RKO (cell line): ENCODE measurements around the gene TMED7.

Experiments
- DNase-seq: peaks from one replicate; pipeline ENCODE4 v3.0.0-alpha.2; 2016; ENCODE audit warnings: low spot score

TMED7 gene

DNA sequence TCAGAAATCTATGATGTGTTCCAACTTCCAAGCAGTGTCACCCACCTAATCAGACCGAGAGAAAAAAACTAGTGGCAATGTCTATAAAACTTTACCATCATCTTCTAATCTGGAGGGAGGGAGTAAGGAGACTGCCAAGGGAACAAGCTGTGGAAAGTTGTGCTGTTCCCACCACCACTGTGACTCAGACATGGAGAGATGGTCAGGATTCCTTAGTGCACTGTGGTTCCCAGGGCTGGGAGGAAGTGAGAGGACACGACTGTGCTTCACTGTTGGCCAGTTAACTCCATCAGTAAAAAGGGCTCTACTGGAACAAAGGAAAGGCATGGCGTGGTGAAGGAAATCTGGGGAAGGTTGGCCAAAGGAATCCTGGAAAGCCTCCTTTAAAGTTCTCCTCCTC is 42.4 kb downstream of the TMED7 start:
- peak; percentile 28 for DNase-seq

DNA sequence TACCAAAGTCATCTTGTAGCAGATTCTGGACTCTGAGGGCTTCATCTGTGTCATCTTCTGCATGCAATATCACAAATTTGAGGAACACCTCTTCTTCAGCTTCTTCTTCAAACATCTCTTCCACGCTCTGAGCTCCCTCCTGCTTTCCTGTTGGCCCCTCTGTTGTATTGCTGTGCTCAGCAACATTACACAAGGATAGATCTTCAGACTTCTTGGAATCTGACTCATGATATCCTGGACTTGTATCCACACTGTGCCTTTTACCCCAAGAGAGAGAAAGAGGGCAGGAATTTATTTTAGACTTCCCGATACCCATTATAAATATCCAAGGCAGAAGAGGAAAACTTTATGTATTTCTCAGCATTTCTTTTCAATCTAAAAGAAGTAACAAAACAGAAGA is 44.9 kb downstream of the TMED7 start:
- DNase-seq: no peak

DNA sequence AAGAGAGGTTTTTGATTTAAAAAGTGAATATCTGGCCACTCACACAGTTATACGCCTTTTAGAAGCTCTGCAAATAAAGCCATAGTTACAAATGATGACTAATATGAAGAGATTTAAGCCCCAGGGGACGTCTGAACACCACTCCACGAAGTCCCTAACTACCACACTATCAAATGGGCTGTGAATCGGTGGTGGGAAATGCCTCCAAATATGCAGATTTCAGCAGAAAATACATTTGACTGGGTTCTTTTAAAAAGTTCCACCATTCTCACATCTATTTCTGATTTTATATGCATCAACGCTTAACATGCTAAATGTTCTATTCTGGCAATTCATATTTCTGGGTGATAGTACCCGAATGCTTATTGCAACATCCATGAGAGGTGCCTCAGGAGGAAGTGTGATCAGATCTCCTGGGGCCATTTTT is 46.1 kb downstream of the TMED7 start:
- DNase-seq: no peak

DNA sequence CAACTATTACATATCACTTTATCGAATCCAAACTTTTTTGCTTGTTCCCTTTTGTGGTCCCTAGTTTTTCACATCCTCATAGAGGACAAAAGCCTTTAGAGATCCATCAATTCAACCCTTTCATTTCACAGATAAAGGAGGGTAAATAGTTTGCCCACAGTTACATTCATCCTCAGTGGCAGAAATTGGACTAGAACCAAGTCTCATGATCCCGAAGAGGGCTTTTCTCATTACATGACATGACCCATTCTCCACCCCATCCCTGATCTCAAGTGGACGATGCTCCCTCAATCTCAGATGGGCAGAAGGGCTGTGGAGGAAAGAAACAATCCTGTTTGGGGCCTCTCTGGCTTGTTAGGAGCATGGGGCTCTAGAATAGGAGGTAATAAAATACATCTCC is 46.6 kb downstream of the TMED7 start:
- DNase-seq: no peak

DNA sequence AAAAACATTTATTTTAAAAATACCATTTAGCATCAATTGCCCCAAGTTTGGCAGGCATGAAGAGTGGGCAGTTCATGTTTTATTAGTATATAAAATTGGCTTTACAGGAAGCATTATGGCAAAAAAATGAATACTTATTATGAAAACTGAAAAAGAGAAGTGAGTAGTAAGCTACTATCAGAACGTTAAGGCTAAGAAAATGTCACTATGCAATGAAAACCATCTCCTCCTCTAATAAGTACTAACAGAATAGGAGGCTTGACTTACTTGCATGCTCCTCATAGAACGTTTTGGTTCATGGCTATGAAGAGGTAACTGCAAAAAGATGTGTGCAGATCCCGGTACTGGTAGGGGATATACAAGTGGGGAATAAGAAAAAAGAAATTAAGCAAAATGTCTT is 47.2 kb downstream of the TMED7 start:
- DNase-seq: no peak

DNA sequence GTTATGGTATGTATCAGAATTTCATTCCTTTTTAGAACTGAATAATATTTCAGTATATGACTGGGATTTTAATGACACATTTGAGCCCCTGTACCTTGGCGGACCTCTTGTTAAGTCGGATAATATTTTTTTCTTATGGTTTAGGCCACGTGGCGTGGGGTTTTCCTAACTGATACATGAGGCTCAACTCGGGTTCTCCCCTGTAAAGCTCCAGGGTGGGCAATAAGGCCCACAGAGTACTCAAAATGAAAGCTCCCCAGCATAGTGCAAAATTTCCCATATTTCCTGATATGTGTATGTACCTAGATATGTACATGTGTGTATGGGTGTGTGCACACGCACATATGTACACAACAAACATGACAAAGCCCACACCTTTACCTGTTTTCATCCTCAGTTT is 48.1 kb downstream of the TMED7 start:
- DNase-seq: no peak

DNA sequence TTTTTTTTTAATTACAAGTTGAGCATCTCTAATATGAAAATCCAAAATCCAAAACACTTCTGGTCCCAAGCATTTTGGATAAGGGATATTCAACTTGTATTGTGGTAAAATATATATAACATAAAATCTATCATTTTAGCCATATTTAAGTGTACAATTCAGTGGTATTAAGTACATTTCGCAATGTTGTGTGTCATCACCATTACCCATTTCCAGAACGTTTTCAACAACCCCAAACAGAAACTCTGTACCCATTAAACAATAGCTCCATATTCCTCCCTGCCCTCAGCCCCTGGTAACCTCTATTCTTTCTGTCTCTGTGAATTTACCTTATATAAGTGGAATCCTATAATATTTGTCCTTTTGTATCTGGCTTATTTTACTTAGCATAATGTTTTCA is 48.5 kb downstream of the TMED7 start:
- no peak for DNase-seq

DNA sequence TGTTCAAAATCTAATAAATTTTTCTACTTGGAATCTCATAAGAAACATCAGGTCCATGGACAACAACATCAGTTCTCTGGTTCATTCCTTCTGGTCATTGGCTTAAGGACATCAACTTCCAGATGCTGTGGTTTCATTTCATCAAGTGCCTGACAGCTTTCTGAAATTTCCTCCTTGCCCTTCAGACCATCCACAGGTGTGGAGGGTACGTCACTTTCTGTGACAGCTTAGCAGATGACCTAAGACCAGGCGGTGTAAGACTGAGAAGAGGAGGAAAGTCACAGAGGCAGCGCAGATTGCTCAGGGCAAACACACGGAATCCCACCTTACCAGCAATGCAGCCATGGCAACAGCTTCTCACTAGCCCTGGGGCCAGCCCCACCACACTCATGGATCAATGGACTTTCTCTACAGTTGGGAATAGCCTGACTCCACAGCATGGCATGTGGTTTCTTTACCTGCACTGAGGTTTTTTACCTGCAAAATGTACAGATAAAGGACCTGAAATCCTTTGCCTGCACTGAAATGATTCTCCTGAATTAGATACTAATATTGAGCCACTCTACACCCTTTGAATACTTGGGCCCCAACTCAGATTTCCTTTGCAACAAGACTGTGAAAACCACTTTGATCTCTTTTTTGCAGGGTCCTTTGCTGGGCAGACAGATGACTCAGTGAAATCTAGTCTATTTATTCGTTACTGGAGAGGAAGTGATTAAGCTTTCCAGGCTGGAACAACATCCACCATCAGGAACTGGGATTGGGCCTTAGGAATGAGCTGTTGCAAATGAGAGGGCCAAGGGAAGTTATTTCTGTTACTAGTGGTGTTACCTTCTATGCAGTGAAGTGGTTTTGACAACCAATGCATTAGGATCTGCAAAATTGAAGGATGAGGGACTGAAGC is 50.4 kb downstream of the TMED7 start:
- peak; percentile 56 for DNase-seq

DNA sequence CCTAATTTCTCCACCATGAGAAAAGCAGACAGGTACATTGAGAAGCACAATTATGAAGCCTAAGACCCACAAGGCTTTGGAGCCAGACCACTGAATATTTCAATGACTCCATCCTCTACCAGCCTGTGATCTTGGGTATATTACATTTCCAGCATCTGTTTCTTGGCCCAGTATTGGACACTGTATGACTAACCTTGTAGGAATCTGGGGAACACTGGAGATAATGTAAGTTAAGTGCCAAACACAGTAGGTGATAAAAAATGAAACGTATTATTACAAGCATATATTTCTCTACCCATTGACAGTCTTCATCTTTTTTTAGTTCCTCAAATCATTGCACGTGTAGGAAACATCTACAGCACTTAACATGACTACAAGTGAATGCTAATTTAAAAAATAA is 52.7 kb downstream of the TMED7 start:
- peak; percentile 17 for DNase-seq

DNA sequence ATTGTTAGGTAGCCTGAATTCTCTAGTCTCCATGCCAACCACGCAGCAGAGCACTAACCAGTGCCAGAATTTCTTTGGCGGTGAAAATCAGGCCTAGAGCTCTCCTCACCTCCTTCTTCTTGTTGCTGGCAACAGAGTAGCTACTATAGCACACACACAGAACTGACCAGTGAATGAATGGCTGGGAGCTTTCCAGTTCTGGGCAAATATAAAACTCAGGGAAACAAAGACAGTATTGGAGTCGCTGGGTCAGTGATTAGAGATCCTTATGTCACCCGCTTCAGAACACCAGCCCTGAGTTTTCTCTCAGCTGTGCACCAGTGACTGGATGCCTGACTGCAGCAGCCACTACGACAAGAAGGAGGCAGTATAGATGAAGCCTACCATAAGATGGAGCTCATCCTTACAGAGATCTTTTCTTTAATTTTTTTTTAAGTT is 54.4 kb downstream of the TMED7 start:
- DNase-seq: no peak

DNA sequence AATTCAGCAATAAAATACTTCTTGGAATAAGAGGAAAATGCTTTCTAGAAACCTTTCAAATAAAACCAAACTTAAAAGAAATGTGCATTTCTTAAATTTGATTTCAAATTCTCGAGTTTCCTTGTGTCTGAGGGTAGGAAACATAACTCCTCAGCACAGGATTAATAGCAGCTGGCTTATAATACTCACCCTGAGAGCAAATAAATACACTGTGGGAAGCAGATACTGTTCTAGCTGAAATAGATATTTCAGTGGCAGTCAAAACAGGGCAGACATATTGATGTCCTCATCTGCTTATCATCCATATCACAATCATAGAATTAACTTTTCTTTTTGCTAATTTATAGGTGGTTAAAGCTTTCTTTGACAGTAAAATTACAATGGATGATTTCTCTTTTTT is 57.2 kb downstream of the TMED7 start:
- no peak for DNase-seq

DNA sequence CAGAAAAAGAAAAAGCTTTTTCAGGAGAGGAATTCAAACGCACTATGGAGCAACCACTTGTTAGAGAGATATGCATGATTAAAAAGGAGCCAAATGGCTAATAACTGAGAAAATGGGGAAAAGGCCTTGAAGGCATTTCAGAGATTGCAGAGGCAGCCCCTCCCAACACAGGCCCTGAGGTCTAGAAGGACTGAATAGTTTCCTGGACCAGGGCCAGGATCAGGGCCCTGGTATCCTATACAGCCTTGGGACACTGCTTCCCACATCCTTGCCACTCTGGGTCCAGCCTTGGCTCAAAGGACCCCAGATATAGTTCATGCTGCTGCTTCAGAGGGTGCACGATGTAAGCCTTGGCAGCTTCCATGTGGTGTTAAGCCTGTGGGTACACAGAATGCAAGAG is 60.6 kb downstream of the TMED7 start:
- no peak for DNase-seq
